Prostate gland (tissue), 2 donors: ENCODE measurements around the gene WSB2.

ENCODE experiments used
- POLR2A ChIP-seq: fragments of 450-650 bp; IDR thresholded peaks from one replicate; pipeline ENCODE4 v1.6.1; 2016; ENCODE audit warnings: antibody characterized with exemption, mild to moderate bottlenecking
- TF ChIP-seq, protein P1 (sequence below), 4 experiments: fragments of 200-600 bp in 2 of 4; fragments of 450-650 bp in 2 of 4; sonication (generic) in 2 of 4; IDR thresholded peaks; 1 replicate in 3 of 4; 2 replicates in 1 of 4; pipeline ENCODE4 v1.5.1; 2016 to 2019; ENCODE audit warnings: antibody characterized with exemption in 4 of 4, mild to moderate bottlenecking in 2 of 4, moderate library complexity in 2 of 4

DNA sequence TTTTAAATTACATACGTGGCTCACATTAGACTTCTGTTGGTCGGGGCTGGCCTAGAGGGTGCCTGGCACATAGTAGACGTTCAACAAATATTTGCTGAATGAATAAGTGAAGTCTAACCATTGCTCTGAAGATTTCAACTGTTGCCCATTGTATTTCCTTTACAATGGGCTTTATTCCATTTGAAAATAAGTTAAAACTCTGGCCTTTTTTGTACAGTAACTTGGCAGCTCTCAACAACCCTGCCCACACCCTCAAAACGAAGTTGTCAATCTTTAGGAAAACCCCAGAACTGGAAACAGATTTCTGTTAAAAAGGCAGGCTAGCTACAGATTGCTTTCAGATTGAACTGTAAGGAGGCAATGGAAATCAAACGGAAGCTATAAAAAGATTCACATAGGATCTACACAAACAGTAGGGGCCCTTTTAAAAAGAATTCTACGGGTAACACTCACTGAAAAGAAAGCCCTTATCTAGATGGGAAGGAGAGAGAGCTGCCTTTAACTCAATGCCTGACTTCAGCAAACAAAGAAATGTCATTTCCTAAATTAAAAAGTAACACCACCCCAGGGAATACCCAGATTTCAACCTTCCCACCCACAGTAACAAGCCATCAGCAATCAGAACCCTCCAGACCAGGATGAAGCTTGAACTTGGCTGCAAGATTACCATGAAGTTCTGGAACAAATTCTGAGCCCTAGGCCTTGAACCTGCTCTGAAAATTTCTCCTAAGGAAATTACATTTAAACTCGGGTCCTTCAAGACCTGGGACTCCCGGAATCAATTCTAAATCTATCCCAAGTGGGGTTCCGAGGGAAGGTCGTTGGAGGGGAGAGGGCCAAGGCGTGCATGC is 1.4 kb downstream of the WSB2 start:
- no peak for TF ChIP-seq POLR2A
- TF ChIP-seq, protein P1, sequence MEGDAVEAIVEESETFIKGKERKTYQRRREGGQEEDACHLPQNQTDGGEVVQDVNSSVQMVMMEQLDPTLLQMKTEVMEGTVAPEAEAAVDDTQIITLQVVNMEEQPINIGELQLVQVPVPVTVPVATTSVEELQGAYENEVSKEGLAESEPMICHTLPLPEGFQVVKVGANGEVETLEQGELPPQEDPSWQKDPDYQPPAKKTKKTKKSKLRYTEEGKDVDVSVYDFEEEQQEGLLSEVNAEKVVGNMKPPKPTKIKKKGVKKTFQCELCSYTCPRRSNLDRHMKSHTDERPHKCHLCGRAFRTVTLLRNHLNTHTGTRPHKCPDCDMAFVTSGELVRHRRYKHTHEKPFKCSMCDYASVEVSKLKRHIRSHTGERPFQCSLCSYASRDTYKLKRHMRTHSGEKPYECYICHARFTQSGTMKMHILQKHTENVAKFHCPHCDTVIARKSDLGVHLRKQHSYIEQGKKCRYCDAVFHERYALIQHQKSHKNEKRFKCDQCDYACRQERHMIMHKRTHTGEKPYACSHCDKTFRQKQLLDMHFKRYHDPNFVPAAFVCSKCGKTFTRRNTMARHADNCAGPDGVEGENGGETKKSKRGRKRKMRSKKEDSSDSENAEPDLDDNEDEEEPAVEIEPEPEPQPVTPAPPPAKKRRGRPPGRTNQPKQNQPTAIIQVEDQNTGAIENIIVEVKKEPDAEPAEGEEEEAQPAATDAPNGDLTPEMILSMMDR (IDR thresholded peaks at IDR 0.05): no peak
